NCI-H128 (cell line): ENCODE measurements around the gene PEX10.

Experiments used
- DNase-seq: peaks from one replicate; lab custom pipeline; 2025; ENCODE audit not compliant: unreplicated experiment; lab: John Stamatoyannopoulos, UW

The PEX10 gene

GRCh38 chr1:2376261-2376741 lies 36.1 kb downstream of the PEX10 start:
- no peak for DNase-seq

GRCh38 chr1:2375923-2376260 lies 36.5 kb downstream of the PEX10 start:
- no peak for DNase-seq

GRCh38 chr1:2375246-2375922 lies 37.0 kb downstream of the PEX10 start:
- DNase-seq = no peak

GRCh38 chr1:2374252-2375155 lies 37.9 kb downstream of the PEX10 start:
- DNase-seq = no peak

- DNase-seq = no peak
These were observed 38.7 kb downstream of the PEX10 start for GRCh38 chr1:2373551-2374251.

- no peak for DNase-seq
These were observed 39.5 kb downstream of the PEX10 start for GRCh38 chr1:2372551-2373490.

GRCh38 chr1:2368053-2368744 lies 44.2 kb downstream of the PEX10 start:
- DNase-seq = no peak

- no peak for DNase-seq
These were observed 48.4 kb downstream of the PEX10 start for GRCh38 chr1:2363847-2364513.

- DNase-seq = no peak
These were observed 51.6 kb downstream of the PEX10 start for GRCh38 chr1:2360588-2361364.

- DNase-seq = no peak
These were observed 53.4 kb downstream of the PEX10 start for GRCh38 chr1:2358651-2359640.

- no peak for DNase-seq
These were observed 54.3 kb downstream of the PEX10 start for GRCh38 chr1:2358072-2358471.

- DNase-seq = no peak
These were observed 55.2 kb downstream of the PEX10 start for GRCh38 chr1:2356911-2357845.

- DNase-seq = no peak
These were observed 56.0 kb downstream of the PEX10 start for GRCh38 chr1:2356401-2356800.

- no peak for DNase-seq
These were observed 56.7 kb downstream of the PEX10 start for GRCh38 chr1:2355373-2356261.
